ENCODE measurements around the gene USP10. TPM values are rescaled to one million over a fixed set of nuclear protein-coding genes. Genes with fewer than 3 reads are reported as not detected.

Gene USP10
- total RNA-seq, 1 donor: 61.7 TPM

DNA sequence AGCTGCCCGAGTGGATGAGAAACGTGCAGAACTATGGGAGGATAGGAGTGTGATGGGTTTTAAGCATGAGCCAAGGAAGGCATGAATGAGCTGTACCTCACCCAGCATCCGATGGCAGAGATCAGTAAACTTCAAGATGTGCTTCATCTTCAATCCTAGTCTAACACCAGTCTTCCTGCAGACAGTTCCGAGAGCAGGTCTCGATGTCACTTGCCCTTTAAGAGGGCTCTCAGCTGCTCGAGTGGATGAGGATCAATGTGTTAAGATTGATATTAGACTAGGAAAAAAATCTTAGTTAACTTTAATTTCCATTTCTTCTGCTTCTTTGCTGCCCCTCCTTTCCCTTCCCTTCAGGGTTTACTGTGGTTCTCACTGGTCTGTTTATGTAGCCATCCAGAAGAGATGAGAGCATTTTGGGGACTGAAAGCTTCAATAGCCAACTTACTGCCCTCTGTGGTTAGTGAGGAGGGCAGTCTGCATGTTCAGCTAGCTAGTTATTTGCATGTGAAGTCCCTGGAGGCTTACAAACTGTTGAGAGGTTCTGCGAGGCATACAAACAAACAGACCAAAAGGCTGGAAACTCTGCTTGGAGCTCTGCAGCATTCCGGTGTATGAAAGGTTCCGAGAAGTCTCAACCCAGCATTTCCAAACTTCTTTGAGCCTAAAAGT is 36.2 kb upstream of the USP10 start:
- TF ChIP-seq, protein P1, sequence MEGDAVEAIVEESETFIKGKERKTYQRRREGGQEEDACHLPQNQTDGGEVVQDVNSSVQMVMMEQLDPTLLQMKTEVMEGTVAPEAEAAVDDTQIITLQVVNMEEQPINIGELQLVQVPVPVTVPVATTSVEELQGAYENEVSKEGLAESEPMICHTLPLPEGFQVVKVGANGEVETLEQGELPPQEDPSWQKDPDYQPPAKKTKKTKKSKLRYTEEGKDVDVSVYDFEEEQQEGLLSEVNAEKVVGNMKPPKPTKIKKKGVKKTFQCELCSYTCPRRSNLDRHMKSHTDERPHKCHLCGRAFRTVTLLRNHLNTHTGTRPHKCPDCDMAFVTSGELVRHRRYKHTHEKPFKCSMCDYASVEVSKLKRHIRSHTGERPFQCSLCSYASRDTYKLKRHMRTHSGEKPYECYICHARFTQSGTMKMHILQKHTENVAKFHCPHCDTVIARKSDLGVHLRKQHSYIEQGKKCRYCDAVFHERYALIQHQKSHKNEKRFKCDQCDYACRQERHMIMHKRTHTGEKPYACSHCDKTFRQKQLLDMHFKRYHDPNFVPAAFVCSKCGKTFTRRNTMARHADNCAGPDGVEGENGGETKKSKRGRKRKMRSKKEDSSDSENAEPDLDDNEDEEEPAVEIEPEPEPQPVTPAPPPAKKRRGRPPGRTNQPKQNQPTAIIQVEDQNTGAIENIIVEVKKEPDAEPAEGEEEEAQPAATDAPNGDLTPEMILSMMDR (IDR thresholded peaks at IDR 0.05; ENCODE audit: insufficient read depth, low read length): no peak
- H3K4me3 ChIP-seq (ENCODE audit: low read depth, low read length): no peak overlapping the region
- no peak for DNase-seq (ENCODE audit: low read depth)

DNA sequence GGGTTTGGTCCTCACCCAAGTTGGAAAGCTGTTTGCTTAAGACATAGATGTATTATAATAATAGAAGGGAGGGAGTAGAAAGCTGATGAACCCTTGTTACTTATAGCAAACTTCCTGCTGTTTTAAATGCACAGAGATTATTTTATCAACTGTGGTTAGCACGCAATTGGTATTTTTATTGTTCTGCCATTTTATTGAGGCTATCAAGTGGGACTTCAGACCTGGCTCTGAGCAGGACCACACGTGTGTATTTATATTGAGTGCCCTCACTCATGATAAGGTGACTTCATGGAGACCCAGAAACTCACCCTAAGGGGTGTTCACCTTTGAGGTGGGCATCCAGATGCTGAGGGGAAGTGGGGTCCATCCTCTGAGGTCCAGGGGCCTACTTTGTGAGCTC is 34.4 kb upstream of the USP10 start:
- TF ChIP-seq, protein P1 (IDR thresholded peaks at IDR 0.05; ENCODE audit: insufficient read depth, low read length): no peak
- no peak overlapping the region for H3K4me3 ChIP-seq (ENCODE audit: low read depth, low read length)
- no peak for DNase-seq (ENCODE audit: low read depth)

- TF ChIP-seq, protein P1 (IDR thresholded peaks at IDR 0.05; ENCODE audit: insufficient read depth, low read length): no peak
- no peak for DNase-seq (ENCODE audit: low read depth)
- no peak overlapping the region for H3K4me3 ChIP-seq (ENCODE audit: low read depth, low read length)
Observed at GRCh38 chr16:84665843-84666242, 34.0 kb upstream of the USP10 start.

GRCh38 chr16:84667600-84668309 is 32.0 kb upstream of the USP10 start:
- DNase-seq (ENCODE audit: low read depth): no peak
- no peak overlapping the region for H3K4me3 ChIP-seq (ENCODE audit: low read depth, low read length)
- TF ChIP-seq, protein P1 (IDR thresholded peaks at IDR 0.05; ENCODE audit: insufficient read depth, low read length): no peak

DNA sequence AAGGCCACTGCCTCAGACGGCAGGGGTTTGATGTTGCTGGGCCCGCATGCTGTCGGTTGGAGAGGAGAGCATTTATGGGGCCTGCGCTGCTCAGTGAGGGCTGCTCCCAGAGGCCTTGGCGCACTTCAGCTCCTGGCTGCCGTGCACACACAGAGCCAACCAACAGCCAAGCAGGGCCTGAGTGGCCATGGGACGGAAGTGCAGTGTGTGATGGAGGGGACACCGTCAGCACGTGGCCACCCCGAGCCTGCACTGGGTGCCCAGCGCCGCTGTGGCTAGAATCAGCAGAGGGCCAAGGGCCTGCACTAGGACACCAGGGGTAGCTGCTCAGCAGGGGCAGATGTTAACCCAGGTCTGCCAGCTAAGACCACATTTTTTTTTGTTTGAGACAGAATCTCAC is 29.7 kb upstream of the USP10 start:
- no peak for DNase-seq (ENCODE audit: low read depth)
- no peak overlapping the region for H3K4me3 ChIP-seq (ENCODE audit: low read depth, low read length)
- TF ChIP-seq, protein P1 (IDR thresholded peaks at IDR 0.05; ENCODE audit: insufficient read depth, low read length): no peak

- TF ChIP-seq, protein P1 (IDR thresholded peaks at IDR 0.05; ENCODE audit: insufficient read depth, low read length): peak; percentile 93
- H3K4me3 ChIP-seq (ENCODE audit: low read depth, low read length): no peak overlapping the region
- peak; percentile 76 for DNase-seq (ENCODE audit: low read depth)
Observed at GRCh38 chr16:84672276-84673202, 27.3 kb upstream of the USP10 start.

All from fibroblast of the aortic adventitia (primary cell).